ENCODE results near the gene STH.

Gene STH

DNA sequence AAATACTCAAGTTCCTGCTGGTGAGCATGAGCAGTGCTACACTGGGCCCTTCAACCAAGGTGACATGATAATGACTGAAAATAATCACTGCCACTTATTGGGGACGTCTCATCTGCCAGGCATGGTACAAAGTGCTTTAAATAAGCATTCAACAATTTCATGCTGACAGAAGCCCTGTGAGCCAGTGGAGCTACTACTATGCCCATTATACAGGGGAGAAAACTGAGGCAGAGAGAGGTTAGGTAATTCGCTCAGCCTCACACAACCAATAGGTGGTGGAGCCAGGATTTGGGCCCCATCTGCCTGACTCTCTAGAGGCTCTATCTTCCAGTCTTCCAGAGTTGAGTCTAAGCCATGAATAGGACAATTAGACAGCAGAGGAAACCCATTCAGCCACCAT lies 30.3 kb upstream of the STH start:
- DNase-seq, result no peak

DNA sequence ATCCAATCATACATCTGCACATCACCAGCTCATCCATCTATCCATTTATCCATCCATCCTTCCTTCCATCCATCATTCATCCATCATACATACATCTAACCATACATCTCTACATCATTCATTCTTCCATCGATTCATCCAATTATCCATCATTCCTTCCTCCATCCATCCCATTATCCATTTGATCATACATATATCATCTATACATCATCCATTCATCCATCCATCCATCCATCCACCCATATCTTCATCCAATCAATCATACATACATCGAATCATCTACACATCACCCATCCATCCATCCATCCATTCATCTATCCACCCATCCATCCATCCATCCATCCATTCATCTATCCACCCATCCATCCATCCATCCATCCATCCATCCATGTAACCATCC lies 29.3 kb upstream of the STH start:
- no peak for DNase-seq

DNA sequence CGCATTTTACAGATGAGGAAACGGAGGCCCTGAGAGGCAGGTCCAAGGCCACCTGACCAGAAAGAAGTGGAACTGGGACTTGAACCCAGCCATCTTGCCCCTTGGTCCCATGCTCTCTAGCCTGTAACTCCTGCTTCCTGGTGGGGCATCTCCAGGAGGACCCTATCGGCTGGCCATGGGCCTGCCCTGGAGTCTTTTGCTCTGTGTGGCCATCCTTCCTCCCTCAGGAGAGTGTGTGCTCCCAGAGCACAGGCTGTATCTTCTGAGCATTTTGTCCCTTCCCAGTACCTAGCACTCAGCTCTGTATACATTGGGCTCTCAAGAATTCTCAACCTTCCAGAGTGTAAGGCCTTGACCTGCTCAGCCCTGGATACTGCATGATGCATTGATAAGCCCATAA lies 28.4 kb upstream of the STH start:
- no peak for DNase-seq

DNA sequence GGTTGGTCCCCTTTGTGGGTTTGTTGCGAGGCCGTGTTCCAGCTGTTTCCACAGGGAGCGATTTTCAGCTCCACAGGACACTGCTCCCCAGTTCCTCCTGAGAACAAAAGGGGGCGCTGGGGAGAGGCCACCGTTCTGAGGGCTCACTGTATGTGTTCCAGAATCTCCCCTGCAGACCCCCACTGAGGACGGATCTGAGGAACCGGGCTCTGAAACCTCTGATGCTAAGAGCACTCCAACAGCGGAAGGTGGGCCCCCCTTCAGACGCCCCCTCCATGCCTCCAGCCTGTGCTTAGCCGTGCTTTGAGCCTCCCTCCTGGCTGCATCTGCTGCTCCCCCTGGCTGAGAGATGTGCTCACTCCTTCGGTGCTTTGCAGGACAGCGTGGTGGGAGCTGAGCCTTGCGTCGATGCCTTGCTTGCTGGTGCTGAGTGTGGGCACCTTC lies 27.3 kb upstream of the STH start:
- no peak for DNase-seq

DNA sequence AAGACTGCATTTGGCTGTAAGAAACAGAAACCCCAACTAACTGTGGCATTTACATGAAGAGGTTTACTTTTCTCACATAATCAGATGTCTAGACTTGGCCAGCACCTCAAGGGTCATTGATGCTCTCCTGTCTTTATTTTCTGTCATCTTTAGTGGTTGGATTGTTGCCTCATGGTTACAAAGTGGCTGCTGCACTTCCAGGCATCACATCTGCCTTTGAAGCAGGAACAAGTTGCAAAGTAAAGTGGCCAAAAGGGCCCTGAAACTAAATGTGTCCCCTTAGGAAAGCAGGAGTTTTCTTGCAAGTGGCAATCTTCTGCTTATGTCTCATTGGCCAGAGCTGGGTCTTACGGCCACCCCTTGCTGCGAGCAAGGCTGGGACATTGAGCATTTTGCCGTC lies 26.5 kb upstream of the STH start:
- DNase-seq, result no peak

DNA sequence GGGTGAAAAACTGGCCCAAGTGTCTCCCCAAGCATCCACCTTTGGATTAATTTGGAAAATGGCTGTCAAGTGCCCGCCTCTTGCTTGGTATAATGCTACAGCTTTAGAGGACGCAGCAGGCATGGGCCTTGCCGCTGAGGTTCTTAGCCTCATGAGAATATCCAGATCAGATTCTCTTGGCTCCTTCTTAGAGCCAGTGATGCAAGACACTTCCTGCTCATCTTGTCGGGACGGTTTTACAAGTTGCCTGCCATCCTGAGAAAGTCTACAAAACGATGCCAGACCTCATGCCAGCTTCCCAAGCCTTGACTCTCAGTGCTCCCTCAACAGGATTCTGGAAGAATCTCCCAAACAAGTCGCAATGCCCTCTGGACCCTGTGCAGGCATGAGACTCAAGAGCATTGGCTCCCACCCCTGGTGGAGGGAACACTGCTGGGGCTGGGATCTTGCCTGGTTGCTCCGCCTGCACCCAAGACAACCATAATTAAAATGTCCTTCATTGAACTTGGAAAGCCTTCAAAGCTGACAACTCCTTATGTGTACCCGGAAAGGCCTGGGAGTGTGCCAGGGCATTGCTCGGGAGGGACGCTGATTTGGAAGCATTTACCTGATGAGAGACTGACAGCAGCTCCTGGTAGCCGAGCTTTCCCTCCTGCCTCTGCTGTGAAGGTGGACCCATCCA lies 25.8 kb upstream of the STH start:
- no peak for DNase-seq

DNA sequence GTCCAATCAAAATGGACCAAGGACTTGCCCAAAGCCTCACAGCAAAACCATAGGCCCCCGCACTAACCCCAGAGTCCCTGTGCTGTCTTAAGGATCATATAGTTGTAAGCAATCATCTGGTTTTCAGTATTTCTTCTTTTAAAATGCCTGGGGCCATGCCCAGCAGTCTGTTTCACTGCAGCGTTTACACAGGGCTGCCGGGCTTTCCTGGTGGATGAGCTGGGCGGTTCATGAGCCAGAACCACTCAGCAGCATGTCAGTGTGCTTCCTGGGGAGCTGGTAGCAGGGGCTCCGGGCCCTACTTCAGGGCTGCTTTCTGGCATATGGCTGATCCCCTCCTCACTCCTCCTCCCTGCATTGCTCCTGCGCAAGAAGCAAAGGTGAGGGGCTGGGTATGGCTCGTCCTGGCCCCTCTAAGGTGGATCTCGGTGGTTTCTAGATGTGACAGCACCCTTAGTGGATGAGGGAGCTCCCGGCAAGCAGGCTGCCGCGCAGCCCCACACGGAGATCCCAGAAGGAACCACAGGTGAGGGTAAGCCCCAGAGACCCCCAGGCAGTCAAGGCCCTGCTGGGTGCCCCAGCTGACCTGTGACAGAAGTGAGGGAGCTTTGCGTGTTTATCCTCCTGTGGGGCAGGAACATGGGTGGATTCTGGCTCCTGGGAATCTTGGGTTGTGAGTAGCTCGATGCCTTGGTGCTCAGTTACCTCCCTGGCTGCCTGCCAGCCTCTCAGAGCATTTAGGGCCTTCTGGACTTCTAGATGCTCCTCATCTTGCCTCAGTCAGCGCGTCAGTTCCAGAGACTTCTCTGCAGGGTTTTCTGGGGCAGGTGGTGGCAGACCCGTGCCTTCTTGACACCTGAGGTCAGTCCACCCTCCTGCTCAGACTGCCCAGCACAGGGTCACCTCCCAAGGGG lies 24.8 kb upstream of the STH start:
- no peak for DNase-seq

DNA sequence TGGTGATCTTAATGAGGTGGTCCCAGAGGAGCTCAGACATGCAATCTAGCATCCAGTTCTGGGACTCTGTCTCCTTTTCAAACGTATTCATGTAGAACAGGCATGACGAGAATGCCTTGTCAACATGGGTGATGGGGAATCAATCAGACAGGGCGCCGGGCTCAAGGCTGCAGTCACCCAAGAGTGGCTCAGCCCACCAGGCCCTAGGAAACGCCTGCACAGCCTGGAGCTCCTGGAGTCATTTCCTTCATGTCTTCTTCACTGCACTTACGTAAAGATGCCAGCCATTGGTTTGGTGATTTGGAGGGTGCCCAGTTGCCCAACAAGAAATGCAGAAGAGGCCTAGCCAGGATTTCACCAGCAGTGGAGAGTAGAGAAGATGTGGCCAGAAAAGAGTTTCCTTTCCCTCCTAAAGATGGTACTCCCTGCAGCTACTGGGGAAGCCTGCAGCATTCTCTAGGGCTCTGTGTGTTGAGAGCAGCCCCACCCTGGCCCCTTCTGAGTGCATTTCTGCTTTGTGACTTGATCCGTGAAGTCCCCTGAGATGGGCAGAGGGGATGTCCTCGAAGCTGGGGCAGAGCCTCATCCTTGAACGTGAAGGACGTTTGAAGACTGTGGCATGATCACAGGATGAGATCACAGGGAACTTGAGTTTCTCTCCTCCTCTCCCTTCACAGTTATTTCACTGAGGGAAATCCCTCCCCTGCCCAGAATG lies 24.0 kb upstream of the STH start:
- DNase-seq, result no peak

DNA sequence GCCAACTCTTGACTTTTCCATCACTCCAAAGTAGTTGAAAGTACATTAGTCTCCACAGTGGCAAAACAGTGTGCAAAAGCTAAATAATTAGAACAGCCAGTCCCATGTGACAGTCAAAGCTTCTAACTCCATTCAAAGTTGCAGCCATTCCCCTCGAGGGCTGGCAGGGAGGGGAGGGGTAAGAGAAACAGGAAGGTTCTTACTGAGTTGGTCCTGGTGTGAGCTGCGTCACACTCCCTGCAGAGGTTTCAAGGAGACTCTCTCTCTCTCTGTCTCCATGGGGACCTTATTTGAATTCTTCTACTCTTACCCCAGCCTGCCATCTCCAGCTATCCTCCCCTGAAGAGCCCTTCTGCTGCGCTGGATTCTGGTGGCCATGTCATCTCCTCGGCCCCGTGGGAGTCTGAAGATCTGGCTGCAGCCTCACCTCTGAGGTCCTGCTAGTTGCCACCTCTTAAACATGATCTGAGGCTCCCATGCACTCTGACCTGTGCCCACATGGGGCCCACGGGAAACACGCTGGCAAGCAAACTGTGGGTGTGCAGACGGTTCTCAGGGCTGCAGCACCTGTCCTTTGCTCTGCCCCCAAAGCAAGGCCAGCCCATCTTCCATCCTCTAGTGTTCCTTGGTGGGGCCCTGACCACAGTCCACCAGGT lies 23.3 kb upstream of the STH start:
- DNase-seq, result no peak

DNA sequence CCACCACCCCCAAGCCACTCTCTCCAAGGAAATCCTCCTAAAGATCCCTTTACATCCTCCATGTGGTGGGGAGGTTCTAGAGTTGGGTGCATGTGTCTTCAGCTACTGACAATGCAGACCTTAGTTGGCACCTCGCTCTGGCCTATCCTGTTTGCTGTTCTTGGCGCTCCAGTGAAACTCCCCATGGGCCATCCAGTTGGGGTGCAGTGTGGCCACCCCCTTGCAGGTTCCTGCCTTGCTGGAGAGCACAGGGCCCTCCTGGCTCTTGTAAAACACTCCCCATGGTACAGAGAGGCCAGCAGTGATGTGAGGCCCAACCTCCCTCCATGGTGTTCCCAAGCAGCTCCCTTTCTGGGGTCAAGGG lies 22.7 kb upstream of the STH start:
- no peak for DNase-seq

DNA sequence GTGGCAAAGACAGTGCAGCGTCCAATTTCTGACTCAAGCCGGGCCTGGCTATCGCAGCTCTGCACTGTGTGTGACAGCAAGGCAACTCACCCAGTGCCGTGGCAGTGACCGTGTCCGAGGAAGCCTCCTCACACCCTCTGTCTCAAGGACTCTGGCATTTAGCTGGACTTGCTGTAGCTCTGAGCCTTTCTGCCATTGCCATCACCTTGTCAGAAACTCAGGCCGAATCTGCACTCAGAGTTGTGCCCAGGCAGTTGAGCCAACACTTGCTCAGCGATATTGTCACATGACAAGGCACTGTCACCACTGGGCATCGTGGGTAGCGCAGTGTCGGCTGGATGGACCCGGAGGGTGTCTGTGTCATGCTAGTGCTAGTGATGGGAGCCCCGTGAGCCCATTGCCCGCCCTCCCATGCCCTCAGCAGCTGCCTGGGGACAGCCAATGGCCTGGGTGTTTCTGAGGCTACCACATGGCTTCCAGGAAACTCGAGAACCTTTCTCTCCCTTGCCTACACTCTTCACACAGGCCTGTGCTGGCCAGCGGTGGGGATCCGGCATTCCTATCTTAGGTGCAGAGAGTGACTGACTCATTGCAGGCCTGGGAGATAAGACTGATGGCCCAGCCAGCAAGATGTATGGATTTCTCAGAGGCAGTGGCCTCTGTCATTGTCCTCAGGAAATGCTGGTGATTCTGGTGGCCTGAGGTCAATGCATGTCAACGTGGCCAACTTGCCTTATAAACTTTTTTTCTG lies 22.1 kb upstream of the STH start:
- peak; percentile 48 for DNase-seq

DNA sequence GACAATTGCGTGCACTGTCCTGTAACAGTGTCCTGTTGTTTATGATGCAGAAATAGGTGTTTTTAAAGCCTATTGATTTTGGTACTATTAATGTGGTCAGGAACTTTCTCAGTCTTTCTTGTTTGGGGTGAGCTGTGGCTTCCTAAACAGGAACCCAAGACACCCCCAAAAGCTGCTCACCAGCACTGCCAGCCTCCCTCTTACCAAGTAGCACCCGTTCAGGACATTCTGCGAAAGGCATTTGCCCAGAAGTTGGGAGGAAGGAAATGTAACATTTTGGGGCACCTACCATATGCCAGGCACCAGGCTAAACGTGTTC lies 21.6 kb upstream of the STH start:
- no peak for DNase-seq

DNA sequence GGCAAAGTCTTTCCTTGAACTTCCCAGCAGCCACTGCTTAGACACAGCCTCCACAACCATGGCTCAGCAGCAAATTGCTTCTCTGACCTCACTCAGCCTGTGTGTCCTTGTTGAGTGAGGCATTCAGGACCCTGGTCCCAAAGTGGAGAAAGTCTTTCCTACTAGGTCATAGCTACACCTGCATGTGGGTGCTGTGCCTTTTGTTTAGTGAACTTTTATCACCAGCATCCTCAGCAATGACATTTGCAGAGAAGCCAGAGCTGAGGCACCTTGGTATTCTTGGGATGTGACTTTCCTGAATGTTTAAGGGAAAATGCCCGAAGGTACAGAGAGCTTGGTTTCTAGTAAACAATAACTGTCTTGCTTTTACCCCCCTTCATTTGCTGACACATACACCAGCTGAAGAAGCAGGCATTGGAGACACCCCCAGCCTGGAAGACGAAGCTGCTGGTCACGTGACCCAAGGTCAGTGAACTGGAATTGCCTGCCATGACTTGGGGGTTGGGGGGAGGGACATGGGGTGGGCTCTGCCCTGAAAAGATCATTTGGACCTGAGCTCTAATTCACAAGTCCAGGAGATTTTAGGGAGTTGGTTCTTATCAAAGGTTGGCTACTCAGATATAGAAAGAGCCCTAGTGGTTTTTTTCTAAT lies 20.9 kb upstream of the STH start:
- no peak for DNase-seq

DNA sequence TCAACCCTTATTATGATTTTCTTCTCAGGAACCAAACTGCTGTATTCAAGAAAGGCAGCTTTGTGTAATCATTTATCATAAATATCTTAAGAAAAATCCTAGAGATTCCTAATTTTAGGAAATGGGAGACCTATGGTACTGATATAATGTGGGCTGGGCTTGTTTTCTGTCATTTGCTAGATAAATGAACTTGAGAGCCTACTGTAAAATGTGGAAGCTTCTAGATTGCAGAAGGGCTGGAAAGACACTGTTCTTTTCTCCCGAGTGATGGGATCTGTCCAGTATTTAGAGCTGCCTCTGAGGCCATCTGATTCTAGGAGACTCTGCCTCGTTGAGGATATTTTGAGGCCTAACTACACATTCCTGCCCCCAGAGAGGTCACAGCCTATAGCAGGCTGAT lies 19.9 kb upstream of the STH start:
- DNase-seq, result no peak

DNA sequence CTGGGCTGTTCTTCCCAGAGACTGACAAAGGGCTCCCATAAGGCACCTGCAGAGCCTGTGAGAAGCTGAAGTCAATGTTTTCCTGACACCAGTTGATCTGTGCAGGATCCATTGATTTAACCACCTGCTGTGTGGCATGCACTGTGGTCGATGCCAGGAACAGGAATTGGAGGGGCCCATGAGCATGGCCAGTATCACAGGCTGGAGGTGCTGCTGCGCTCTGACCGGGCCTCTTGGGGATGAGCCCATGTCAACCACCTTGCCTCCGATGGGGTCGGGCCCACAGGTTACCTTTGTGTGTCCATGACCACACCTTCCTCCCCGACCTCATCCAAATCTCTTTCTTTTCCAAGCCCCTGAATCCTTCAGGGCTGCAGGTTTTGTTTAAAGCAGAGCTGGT lies 18.2 kb upstream of the STH start:
- no peak for DNase-seq

DNA sequence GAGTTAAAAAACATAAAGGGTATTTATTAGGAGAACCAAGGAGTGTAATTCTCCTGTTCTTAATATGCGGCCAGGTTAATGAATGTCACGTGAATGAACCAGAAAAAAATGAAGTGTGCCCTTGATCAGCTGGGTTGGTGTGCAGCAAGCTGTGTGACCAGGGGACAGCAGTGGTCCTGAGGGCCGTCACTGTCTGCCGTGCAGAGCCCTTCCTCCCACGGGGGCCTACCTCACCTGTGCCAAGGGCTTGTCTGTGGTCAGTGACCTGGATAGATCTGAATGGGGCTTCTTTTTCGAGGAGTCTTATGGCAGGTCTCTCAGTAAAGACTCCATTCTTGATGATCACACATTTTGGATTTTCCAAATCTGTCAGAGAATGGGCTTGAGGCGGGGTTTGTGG lies 17.7 kb upstream of the STH start:
- DNase-seq, result no peak

DNA sequence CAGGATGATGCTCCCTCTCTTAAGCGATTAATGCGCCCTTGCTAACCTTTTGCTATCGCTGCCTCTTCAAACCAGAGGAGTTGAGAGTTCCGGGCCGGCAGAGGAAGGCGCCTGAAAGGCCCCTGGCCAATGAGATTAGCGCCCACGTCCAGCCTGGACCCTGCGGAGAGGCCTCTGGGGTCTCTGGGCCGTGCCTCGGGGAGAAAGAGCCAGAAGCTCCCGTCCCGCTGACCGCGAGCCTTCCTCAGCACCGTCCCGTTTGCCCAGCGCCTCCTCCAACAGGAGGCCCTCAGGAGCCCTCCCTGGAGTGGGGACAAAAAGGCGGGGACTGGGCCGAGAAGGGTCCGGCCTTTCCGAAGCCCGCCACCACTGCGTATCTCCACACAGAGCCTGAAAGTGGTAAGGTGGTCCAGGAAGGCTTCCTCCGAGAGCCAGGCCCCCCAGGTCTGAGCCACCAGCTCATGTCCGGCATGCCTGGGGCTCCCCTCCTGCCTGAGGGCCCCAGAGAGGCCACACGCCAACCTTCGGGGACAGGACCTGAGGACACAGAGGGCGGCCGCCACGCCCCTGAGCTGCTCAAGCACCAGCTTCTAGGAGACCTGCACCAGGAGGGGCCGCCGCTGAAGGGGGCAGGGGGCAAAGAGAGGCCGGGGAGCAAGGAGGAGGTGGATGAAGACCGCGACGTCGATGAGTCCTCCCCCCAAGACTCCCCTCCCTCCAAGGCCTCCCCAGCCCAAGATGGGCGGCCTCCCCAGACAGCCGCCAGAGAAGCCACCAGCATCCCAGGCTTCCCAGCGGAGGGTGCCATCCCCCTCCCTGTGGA lies 16.0 kb upstream of the STH start:
- no peak for DNase-seq

DNA sequence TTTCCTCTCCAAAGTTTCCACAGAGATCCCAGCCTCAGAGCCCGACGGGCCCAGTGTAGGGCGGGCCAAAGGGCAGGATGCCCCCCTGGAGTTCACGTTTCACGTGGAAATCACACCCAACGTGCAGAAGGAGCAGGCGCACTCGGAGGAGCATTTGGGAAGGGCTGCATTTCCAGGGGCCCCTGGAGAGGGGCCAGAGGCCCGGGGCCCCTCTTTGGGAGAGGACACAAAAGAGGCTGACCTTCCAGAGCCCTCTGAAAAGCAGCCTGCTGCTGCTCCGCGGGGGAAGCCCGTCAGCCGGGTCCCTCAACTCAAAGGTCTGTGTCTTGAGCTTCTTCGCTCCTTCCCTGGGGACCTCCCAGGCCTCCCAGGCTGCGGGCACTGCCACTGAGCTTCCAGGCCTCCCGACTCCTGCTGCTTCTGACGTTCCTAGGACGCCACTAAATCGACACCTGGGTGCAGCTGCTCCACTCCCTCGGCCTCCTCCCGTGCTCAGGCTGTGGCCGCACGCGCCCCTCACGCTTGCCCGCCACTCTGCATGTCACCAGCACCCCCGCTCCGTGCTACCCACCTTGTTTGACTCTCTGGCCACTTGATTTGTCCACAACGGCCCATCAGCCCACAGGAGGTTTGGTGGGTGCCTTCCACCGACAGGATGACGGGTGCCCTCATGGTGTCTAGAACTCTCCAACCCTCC lies 15.3 kb upstream of the STH start:
- no peak for DNase-seq

DNA sequence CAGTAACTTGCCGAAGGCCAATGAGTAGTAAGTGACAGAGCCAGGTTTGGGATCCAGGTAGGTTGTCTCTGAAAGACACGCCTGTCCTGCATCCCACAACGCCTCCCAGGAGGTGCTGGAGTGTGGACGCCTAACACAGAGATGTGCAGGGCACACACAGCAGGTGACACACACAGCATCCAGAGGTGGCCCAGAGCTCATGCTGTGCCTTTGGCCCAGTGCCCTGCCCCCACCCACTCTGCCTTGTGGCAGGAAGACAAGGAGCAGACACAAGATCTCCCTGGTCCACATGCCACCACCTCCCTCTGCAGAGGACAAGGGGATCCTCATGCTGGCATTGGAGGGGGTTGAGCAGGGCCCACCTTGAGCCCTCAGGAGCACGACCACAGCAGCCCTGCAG lies 14.7 kb upstream of the STH start:
- no peak for DNase-seq

DNA sequence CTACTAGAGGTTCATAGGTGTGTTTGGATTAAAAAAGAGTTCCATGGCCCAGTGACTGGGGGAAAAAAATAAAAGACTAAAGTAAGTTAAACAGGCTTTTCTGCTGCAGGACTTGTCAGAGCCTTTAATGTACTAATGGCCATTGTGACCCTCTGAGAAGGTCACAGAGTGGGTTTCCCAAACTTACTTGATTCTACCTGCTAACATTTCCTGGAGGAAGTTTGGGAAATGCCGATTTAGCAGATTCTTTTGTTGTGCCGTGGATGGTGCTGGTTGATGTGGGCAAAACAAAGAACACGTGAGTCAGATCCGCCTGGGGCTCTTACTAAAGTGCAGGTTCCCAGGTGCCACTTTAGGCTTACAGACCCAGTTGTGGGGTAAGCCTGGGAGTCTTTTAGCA lies 13.6 kb upstream of the STH start:
- DNase-seq, result no peak

DNA sequence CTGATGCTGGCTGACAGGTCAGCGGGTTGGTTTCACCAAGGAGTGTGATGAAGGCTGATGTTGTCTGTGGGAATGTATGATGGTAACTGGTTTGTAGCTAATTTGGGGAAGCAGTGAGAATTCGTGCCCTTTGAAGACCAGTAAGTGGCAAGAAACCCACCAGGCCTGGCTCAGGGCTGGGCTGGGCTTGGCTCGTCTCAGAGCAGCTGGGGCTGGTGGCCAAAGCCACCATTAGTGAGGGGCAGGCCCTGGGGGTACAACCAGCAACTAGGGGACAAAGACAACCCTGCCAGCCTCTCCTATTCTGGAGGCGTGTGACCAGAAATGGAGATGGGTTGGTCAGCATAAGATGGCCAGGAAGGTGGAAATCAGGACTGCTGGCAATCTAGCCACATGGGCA lies 13.0 kb upstream of the STH start:
- DNase-seq, result no peak

All from hematopoietic multipotent progenitor cell treated with erythropoietin and hydrocortisone succinate and interleukin-3 and kit ligand, for 4 days (in vitro differentiated cells).